Esophagus muscularis mucosa (tissue), 3 donors: ENCODE measurements around the gene HLA-B.

Source experiments
- POLR2AphosphoS5 ChIP-seq, 2 donors: sonication (generic); formaldehyde crosslinking; IDR thresholded peaks; one replicate each; pipeline ENCODE4 v1.6.1; 2017; ENCODE audit warnings: antibody characterized with exemption in 2 of 2
- TF ChIP-seq, protein P1 (sequence below), 3 experiments: fragments of 200-600 bp in 2 of 3; fragments of 450-650 bp in 1 of 3; sonication (generic) in 2 of 3; IDR thresholded peaks; one replicate each; pipeline ENCODE4 v1.5.1; 2017 to 2019; ENCODE audit warnings: antibody characterized with exemption in 3 of 3, mild to moderate bottlenecking in 2 of 3, moderate library complexity in 1 of 3

DNA sequence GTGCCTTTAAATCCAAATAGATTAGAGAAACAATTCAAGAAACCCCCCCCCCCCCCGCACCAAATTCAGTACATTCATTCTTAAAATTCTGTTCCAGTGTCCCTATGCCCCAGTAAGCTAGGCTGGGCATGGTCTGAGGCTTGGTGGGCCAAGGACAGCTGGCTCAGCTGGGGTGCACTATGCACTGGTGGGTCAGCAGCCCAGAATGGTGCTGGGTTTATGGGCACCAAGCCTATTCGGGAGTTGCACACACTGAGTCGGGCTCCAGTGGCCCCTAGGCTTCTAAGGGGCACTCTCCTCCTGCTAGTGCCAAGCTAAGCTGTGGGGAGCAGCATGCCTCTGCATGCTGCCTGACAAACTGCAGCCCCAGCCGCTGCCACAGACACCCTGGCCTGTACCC lies 20.1 kb upstream of the HLA-B start:
- TF ChIP-seq, protein P1, sequence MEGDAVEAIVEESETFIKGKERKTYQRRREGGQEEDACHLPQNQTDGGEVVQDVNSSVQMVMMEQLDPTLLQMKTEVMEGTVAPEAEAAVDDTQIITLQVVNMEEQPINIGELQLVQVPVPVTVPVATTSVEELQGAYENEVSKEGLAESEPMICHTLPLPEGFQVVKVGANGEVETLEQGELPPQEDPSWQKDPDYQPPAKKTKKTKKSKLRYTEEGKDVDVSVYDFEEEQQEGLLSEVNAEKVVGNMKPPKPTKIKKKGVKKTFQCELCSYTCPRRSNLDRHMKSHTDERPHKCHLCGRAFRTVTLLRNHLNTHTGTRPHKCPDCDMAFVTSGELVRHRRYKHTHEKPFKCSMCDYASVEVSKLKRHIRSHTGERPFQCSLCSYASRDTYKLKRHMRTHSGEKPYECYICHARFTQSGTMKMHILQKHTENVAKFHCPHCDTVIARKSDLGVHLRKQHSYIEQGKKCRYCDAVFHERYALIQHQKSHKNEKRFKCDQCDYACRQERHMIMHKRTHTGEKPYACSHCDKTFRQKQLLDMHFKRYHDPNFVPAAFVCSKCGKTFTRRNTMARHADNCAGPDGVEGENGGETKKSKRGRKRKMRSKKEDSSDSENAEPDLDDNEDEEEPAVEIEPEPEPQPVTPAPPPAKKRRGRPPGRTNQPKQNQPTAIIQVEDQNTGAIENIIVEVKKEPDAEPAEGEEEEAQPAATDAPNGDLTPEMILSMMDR (IDR thresholded peaks at IDR 0.05), result no peak
- no peak for TF ChIP-seq POLR2AphosphoS5 (IDR thresholded peaks at IDR 0.05)
